ENCODE measurements around the gene CDC27. TPM values are rescaled to one million over a fixed set of nuclear protein-coding genes. Genes with fewer than 3 reads are reported as not detected.
"Not testable (repeated sequence)": the region's sequence is repeated elsewhere in the genome, so short reads cannot be mapped to it uniquely, and the experiment has no call there.

CDC27 gene
- total RNA-seq, 2 experiments from 2014 or later, result 52.5 to 52.8 TPM

- H3K36me3 ChIP-seq (ENCODE audit: insufficient read depth, low read length), result peaks cover 69% of the 10 kb centered on the region
- H3K4me1 ChIP-seq (ENCODE audit: insufficient read depth, low read length), result no peaks in the 10 kb centered on the region
- no peak for DNase-seq
- no peak overlapping the region for H3K27ac ChIP-seq (ENCODE audit: low read depth in 1 of 2, low read length in 2 of 2)
- no peaks in the 10 kb centered on the region for H3K9me3 ChIP-seq (ENCODE audit: control insufficient read depth in 1 of 2, insufficient read depth in 1 of 2, low read length in 2 of 2)
- POLR2A ChIA-PET, result no interaction called here
- no peaks in the 10 kb centered on the region for H3K27me3 ChIP-seq (ENCODE audit: control insufficient read depth in 1 of 2, insufficient read depth in 2 of 2, low read length in 2 of 2)
- no peaks in the 10 kb centered on the region for H3K27me3 Mint-ChIP-seq
- peaks cover 84% of the 10 kb centered on the region for H3K36me3 Mint-ChIP-seq (ENCODE audit: low read depth)
- intact Hi-C loops (cut with DNase I, micrococcal nuclease), result no loop called here
- H3K4me3 ChIP-seq (ENCODE audit: low read length), result no peak overlapping the region
- H3K27ac Mint-ChIP-seq, result no peak overlapping the region
- H3K4me3 Mint-ChIP-seq, result no peak overlapping the region
- CTCF ChIA-PET, result no interaction called here
- TF ChIP-seq CTCF (IDR thresholded peaks at IDR 0.05), result no peak
- no peak for ATAC-seq (ENCODE audit: poor library complexity)
- H3K9me3 Mint-ChIP-seq, result no peaks in the 10 kb centered on the region
- H3K4me1 Mint-ChIP-seq (ENCODE audit: low read depth), result no peaks in the 10 kb centered on the region
Observed at GRCh38 chr17:47145351-47145750, 43.7 kb downstream of the CDC27 start.

- Mint-ChIP-seq H3K4me1 (ENCODE audit: low read depth) (no peaks in the 10 kb centered on the region), H3K27ac (no peak overlapping the region), H3K27me3 (no peaks in the 10 kb centered on the region), H3K9me3 (no peaks in the 10 kb centered on the region), H3K36me3 (ENCODE audit: low read depth) (peaks cover 70% of the 10 kb centered on the region), H3K4me3 (no peak overlapping the region)
- ChIA-PET POLR2A (no interaction called here), CTCF (interaction anchor here (0.7 kb wide), 1 partner anchor 19 kb away, joined by 3 read pairs; no protein-coding TSS in a partner anchor)
- H3K4me1 ChIP-seq (ENCODE audit: insufficient read depth, low read length), result no peaks in the 10 kb centered on the region
- no peak overlapping the region for H3K4me3 ChIP-seq (ENCODE audit: low read length)
- TF ChIP-seq CTCF (IDR thresholded peaks at IDR 0.05), result no peak
- no peak for DNase-seq
- H3K27me3 ChIP-seq (ENCODE audit: control insufficient read depth in 1 of 2, insufficient read depth in 2 of 2, low read length in 2 of 2), result no peaks in the 10 kb centered on the region
- H3K9me3 ChIP-seq (ENCODE audit: control insufficient read depth in 1 of 2, insufficient read depth in 1 of 2, low read length in 2 of 2), result no peaks in the 10 kb centered on the region
- peaks cover 63% of the 10 kb centered on the region for H3K36me3 ChIP-seq (ENCODE audit: insufficient read depth, low read length)
- H3K27ac ChIP-seq (ENCODE audit: low read depth in 1 of 2, low read length in 2 of 2), result no peak overlapping the region
- intact Hi-C loops (cut with DNase I, micrococcal nuclease), result no loop called here
- ATAC-seq (ENCODE audit: poor library complexity), result no peak
Observed at GRCh38 chr17:47135235-47135634, 53.9 kb downstream of the CDC27 start.

DNA sequence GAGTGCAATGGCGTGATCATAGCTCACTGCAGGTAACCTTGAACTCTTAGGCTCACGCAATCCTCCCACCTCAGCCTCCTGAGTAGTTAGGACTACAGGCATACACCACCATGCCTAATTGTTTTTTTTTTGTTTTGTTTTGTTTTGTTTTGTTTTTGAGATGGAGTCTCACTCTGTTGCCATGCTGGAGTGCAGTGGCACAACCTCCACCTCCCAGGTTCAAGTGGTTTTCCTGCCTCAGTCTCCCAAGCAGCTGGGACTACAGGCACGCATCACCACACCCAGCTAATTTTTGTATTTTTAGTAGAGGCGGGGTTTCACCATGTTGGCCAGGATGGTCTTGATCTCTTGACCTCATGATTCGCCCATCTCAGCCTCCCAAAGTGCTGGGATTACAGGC is 54.7 kb downstream of the CDC27 start:
- intact Hi-C loops (cut with DNase I, micrococcal nuclease); H3K27ac Mint-ChIP-seq; H3K4me1 ChIP-seq (ENCODE audit: insufficient read depth, low read length); CTCF ChIA-PET; H3K4me3 ChIP-seq (ENCODE audit: low read length); DNase-seq; H3K9me3 ChIP-seq (ENCODE audit: control insufficient read depth in 1 of 2, insufficient read depth in 1 of 2, low read length in 2 of 2); H3K4me3 Mint-ChIP-seq; H3K27me3 ChIP-seq (ENCODE audit: control insufficient read depth in 1 of 2, insufficient read depth in 2 of 2, low read length in 2 of 2); H3K27ac ChIP-seq (ENCODE audit: low read depth in 1 of 2, low read length in 2 of 2); ATAC-seq (ENCODE audit: poor library complexity); H3K9me3 Mint-ChIP-seq; POLR2A ChIA-PET; H3K27me3 Mint-ChIP-seq; H3K4me1 Mint-ChIP-seq (ENCODE audit: low read depth): not testable (repeated sequence)
- peaks cover 65% of the 10 kb centered on the region for H3K36me3 Mint-ChIP-seq (ENCODE audit: low read depth)
- H3K36me3 ChIP-seq (ENCODE audit: insufficient read depth, low read length), result peaks cover 55% of the 10 kb centered on the region

GRCh38 chr17:47131761-47132160 is 57.3 kb downstream of the CDC27 start:
- Histone ChIP-seq H3K4me3 (ENCODE audit: low read length) (no peak overlapping the region), H3K36me3 (ENCODE audit: insufficient read depth, low read length) (peaks cover 51% of the 10 kb centered on the region), H3K4me1 (ENCODE audit: insufficient read depth, low read length) (no peaks in the 10 kb centered on the region), H3K27me3 (ENCODE audit: control insufficient read depth in 1 of 2, insufficient read depth in 2 of 2, low read length in 2 of 2) (no peaks in the 10 kb centered on the region), H3K9me3 (ENCODE audit: control insufficient read depth in 1 of 2, insufficient read depth in 1 of 2, low read length in 2 of 2) (no peaks in the 10 kb centered on the region), H3K27ac (ENCODE audit: low read depth in 1 of 2, low read length in 2 of 2) (no peak overlapping the region)
- no peaks in the 10 kb centered on the region for H3K27me3 Mint-ChIP-seq
- ATAC-seq (ENCODE audit: poor library complexity) (no peak), DNase-seq (no peak)
- H3K9me3 Mint-ChIP-seq, result no peaks in the 10 kb centered on the region
- intact Hi-C loops (cut with DNase I, micrococcal nuclease), result no loop called here
- H3K36me3 Mint-ChIP-seq (ENCODE audit: low read depth), result peaks cover 56% of the 10 kb centered on the region
- CTCF ChIA-PET, result no interaction called here
- H3K4me3 Mint-ChIP-seq, result no peak overlapping the region
- H3K4me1 Mint-ChIP-seq (ENCODE audit: low read depth), result no peaks in the 10 kb centered on the region
- POLR2A ChIA-PET, result no interaction called here
- no peak overlapping the region for H3K27ac Mint-ChIP-seq
- TF ChIP-seq CTCF (IDR thresholded peaks at IDR 0.05), result no peak

GRCh38 chr17:47126835-47127234 is 62.3 kb downstream of the CDC27 start:
- H3K27me3 Mint-ChIP-seq; H3K9me3 ChIP-seq (ENCODE audit: control insufficient read depth in 1 of 2, insufficient read depth in 1 of 2, low read length in 2 of 2); H3K27me3 ChIP-seq (ENCODE audit: control insufficient read depth in 1 of 2, insufficient read depth in 2 of 2, low read length in 2 of 2); H3K27ac Mint-ChIP-seq; H3K4me1 ChIP-seq (ENCODE audit: insufficient read depth, low read length); ATAC-seq (ENCODE audit: poor library complexity); POLR2A ChIA-PET; H3K4me3 Mint-ChIP-seq; DNase-seq; H3K4me3 ChIP-seq (ENCODE audit: low read length); H3K27ac ChIP-seq (ENCODE audit: low read depth in 1 of 2, low read length in 2 of 2); H3K9me3 Mint-ChIP-seq; CTCF ChIA-PET; H3K4me1 Mint-ChIP-seq (ENCODE audit: low read depth): not testable (repeated sequence)
- peaks cover 50% of the 10 kb centered on the region for H3K36me3 Mint-ChIP-seq (ENCODE audit: low read depth)
- intact Hi-C loops (cut with DNase I, micrococcal nuclease), result loop anchor here in 1 of 2 experiments (10.0 kb wide), 1 partner anchor 182 kb away; no protein-coding TSS in a partner anchor
- peaks cover 56% of the 10 kb centered on the region for H3K36me3 ChIP-seq (ENCODE audit: insufficient read depth, low read length)

All from CD4-positive, alpha-beta T cell (primary cell).